Activated T-cell treated with anti-CD3 and anti-CD28 coated beads for 24 hours (primary cell): Measurements from ENCODE around the gene RBM12.
A peak's percentile ranks its signal among the peaks of the same experiment; 100 is the strongest.

Experiments
- DNase-seq: peaks from one replicate; pipeline ENCODE4 v3.0.0-alpha.2; 2020; ENCODE audit warnings: low read depth

RBM12 gene

DNA sequence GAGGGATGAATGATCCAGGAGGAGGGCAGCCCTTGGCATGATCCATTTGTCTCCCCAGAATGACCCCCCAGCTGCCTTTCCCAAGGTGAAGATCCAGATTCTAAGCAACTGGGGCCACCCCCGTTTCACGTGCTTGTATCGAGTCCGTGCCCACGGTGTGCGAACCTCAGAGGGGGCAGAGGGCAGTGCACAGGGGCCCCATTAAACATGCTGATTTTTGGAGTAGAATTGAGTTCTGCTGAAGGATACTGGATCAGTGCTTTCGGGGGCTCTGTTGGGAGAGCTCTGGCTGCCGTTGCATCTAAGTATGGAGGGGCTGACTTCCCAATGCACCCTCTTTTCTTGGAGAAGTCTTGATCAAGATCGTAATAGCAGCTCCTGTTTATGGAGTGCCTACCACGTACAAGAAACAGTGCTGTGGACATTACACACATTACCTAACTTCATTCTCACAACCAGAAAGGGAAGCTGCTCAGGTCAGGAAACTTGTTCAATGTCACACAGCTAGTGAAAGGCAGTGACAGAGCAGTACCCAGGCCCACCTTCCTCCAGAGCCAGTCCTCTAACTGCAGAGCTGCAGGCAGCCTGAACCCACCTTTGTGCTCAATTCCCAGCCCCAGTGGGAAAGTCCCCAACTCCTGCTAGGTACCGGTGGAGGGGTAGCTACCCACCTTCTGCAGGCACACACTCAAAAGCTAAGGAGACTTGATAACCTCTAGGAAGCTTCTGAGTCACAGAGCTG is 43.7 kb downstream of the RBM12 start:
- no peak for DNase-seq

DNA sequence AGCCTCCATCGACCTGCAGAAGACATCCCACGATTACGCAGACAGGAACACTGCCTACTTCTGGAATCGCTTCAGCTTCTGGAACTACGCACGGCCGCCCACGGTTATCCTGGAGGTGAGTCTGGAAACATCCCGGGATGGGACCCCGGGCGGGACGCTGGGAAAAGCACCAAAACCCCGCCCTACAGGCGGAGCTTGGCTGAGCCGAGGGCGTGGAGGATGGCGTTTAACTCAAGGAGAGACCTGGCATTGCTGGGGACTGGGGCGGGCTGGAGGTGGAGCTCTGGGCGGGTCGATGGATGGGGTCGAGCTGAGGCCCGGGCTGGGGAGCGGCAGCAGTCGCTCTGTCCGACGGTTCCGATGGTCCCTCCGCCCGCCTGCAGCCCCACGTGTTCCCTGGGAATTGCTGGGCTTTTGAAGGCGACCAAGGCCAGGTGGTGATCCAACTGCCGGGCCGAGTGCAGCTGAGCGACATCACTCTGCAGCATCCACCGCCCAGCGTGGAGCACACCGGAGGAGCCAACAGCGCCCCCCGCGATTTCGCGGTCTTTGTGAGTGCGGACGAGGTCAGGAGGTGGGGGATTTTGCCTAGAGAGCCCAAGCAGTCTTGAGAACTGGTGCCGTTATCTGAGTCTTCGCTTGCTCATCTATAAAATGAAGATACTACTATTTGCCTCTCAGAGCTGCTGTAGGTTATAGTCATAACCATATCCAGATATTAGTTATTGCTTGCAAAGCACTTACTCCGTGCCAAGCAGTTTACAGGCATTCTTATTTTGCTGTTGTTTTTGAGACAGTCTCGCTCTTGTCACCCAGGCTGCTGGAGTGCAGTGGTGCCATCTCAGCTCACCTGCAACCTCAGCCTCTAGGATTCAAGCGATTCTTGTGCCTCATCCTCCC is 45.3 kb downstream of the RBM12 start:
- DNase-seq = peak; percentile 71

DNA sequence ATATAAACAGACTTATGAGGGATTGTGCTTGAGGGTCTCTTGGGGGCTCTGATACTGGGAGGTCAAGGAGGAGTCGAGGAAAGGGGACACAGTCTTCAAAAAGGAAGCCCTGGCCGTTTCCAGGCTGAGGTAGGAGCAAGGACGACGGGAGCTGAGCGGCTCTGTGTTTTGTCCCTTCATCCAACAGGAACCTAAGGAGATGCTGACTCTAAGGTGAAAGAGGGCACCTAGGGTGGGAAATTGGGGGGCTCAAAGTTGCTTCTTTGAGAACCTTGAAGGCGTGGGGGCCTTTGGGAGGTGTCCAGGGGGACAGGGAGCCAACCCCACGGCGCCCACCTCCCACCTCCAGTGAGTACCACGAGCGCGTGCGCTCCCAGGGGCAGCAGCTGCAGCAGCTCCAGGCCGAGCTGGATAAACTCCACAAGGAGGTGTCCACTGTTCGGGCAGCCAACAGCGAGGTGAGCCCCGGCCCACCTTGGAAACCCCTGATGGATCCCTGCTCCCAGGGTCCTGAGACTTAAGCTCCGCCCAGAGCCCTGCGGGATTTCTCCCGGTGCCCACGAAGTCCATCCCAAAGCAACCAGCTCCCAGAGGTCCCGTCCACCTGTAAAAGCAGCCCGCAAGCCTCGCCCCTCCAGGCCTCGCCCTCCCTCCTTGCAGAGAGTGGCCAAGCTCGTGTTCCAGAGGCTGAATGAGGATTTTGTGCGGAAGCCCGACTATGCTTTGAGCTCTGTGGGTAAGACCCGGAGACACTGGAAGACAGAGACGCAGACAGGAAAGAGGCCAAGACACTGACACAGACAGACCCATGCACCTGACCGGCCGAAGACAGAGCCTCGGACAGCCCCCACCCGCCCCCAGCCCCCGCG is 46.2 kb downstream of the RBM12 start:
- no peak for DNase-seq

DNA sequence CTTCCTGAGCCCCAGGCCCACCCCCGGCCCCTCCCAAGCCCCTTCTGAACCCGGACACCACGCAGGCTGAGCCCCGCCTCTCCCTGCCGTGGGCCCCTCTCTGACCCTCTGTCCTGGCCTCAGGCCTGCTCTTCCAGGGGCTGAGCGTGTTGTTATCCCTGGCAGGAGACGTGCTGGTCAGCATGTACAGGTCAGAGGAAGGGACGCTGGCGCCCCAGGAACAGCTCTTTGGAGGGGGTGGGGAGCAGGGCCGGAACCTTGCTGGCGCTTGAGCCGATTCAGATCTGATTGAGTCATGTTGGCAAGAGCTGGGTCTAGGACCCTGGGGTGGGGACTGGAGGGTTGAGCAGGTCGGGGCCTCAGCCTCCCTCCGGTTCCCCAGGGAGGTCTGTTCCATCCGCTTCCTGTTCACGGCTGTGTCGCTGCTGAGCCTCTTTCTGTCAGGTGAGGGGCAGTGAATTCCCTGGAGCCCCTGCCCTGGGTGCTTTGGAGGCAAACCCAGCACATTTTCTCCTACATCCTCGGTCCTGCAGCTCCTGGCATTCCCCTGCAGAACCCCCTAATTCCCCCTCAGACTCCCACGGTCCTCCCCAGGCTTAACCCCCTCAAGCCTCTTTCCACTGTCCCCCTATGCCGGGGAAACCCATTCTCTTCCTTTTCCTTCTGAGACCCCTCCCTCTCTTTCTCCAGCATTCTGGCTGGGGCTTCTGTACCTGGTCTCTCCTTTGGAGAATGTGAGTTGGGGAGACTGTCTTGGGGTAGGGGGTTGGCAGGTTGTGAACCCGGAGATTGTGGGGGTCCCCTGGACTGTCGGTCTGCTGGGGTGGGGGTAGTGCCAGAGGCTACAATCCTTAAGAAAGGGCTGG is 47.1 kb downstream of the RBM12 start:
- DNase-seq = no peak

DNA sequence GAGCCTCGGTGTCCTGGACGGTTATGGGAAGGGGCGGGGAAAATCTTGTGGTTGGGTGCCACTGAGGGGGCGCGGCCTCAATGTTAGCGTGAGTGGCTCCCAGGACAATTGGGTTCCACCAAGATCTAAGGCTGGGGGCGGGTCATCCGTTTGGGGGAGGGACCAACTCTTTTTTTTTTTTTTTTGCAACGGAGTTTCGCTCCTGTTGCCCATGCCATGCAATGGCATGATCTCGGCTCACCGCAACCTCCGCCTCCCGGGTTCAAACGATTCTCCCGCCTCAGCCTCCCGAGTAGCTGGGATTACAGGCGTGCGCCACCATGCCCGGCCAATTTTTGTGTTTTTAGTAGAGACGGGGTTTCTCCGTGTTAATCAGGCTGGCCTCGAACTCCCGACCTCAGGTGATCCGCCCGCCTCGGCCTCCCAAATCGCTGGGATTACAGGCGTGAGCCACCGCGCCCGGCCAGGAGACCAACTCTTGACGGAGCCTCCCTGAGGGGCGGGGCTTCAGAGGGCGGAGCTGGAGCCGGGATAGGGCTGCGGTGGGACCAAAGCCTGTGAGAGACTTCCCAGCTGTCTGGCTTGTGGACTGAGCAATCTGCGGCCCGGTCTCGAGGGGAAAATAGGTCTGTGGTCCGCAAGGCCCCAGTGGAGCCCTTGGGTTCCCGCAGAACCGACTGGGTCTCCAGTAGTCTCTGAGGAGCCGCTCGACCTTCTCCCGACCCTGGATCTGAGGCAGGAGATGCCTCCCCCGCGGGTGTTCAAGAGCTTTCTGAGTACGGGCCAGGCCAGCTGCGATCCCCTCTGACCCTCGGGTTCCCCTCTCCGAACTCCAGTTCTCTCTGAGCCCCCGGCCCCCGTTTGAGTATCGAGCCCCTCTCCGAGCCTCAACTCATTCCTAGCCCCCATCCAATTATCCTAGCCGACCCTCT is 48.0 kb downstream of the RBM12 start:
- DNase-seq = peak; percentile 43

DNA sequence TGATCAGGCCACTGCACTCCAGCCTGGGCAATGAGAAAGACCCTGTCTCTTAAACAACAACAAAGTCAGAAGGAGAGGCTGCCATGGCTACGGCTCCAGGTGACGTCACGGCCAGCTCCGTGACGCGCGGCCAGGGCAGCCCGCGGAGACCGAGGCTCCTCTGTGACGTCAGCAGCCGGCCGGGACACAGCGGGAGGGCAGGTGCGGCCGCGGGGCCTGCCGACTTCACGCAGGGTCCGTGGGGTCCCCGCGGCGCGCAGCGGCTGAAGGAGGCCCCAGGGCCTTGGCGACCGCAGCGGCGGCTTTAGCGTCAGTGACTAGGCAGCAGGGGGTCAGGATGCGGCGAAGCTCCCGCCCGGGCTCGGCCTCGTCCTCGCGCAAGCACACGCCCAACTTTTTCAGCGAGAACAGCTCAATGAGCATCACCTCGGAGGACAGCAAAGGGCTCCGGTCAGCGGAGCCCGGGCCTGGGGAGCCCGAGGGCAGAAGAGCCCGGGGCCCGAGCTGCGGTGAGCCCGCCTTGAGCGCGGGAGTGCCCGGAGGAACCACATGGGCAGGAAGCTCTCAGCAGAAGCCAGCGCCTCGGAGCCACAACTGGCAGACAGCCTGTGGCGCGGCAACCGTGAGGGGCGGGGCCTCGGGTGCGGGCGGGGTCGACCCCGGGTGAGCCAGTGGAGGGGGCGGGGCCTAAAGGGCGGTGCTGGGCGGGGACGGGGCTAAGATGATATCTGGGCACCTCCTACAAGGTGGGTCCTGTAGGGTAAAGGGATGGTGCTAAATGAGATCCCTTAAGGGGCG is 48.8 kb downstream of the RBM12 start, which contains the start of gene SPAG4:
Gene SPAG4, plus strand, starts transcription at position 163 of the 798 bp plus-strand sequence. Its CDS starts 175 bp downstream, at position 338.
- peak; percentile 100 for DNase-seq

DNA sequence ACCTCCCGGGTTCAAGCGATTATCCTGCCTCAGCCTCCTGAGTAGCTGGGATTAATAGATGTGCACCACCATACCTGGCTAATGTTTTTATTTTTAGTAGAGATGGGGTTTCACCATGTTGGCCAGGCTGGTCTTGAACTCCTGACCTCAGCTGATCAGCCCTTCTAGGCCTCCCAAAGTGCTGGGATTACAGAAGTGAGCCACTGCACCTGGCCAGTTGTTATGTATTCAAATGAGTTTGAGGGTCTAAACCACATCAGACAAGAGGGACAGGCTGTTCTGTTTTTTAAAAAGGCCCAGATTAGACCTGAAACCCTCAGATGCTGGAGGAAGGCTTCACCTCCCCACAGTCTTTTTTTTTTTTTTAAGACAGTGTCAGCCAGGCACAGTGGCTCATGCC is 53.2 kb downstream of the RBM12 start:
- DNase-seq = no peak

DNA sequence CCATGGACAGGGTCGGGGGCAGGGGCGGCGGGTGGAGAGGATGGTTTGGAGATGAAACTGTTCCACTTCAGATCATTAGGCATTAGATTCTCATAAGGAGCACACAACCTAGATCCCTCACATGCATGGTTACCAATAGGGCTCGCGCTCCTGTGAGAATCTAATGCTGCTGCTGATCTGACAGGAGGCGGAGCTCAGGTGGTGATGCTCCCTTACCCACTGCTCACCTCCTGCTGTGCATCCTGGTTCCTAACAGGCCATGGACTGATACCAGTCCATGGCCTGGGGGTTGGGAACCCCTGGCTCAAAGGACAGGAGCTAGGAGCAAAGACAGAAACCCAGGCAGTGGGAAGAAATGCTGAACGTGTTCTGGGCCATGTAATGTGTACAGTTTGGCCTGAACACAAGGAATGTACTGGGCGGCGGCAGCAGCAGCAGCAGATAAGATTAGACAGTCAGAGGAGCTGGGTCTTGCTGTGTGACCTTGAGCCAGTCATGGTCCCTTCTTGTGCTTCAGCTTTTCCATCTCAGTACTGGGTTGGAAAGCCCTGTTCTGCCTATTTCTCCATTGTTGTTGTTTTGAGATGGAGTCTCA is 53.8 kb downstream of the RBM12 start:
- DNase-seq = no peak

DNA sequence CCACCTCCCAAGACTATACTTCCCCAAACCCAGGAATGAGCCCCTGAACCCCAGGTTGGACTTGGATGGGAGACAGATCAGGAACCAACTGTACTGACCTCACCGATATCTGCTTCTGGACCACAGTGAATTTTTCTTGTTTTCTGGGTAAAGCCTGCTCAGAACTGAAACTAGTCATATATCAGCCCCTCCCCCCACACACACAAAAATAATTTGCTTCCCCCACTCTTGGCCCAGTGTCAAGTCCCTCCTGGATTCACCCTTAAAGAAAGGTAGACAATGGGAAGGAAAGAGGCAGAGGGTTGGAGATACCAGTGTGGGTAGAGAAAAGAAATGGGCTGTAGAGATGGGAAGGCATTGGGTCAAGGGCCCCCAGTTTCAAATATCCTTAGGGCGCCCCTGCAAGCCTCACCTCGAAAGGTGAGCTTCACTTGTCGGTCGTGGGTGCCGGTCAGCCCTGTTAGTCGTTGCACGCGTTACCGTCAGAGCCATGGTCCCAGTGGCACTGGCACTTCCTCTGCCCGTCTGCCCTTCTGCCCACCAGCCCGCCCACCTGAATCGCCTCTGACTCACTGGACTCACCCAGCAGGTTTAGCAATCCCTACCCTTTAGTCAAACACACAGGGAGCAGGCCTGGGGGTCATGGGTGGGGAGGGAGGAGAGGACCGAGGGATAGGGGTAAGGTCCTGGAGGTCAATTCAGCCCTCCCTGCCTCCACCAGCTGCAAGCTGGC is 57.5 kb downstream of the RBM12 start:
- no peak for DNase-seq

DNA sequence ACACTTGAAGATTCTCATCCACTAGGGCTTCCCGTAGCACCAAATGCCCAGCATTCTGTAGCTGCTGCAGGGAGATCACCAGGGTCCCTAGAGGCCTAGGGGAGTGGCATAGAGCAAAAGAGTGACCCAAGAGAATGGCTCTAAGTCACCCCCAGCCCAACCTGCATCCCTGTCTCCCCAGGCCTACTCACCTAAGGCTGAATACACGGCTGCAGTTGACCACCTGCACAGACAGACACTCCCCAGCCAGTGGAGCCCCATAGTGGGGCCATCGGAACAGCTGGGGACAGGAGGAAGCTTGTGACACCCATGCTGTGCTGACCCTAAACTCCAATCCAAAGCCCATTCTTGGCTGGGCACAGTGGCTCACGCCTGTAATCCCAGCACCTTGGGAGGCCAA is 58.6 kb downstream of the RBM12 start:
- no peak for DNase-seq

DNA sequence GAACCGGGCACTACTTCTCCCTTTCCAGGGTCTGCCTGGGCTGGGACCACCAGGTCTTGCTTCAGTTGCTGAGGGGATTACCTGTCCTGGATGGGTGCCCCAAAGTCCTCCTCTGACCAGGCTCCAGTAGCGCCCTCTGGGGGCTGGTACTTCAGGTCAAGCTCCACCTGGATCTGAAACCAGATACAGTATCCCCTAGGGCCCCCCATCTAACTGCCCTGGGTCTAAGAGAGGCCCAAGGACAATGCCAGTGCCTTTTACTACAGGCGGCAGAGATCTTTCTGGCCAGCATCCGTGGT is 60.3 kb downstream of the RBM12 start:
- no peak for DNase-seq

DNA sequence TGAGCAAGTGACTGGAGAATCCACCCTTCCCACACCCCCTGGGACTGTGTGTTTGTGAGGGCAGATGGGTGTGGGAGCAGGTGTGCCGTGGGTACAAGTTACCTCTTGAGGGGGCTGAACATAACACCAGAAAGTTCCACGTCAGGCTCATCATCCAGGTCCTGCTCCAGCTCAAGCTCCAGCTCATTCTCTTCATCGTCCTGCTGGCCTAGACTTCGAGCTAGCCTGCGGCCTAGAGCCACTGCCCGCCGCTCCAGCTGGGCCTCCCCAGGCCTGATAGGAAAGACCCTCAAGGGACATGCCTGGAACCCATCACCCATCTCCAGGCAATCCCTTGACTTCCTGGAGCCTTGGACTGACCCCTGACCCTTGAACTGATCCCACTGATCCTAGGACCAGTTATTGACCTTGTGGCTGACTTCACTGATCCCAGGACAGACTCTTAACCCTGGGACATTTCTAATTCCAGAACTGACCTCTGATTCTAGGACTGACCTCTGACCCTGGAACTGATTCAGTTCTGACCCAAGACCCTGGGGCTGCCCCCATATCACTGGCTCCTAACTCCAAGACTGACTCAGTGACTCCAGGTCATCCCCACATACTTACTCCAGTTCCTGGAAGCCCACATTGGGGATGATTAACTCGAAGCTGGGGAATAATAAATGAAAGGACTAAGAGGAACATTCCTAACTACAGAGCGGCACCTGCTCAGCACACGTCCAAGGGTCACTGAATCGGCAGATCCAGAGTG is 60.8 kb downstream of the RBM12 start:
- DNase-seq = no peak

DNA sequence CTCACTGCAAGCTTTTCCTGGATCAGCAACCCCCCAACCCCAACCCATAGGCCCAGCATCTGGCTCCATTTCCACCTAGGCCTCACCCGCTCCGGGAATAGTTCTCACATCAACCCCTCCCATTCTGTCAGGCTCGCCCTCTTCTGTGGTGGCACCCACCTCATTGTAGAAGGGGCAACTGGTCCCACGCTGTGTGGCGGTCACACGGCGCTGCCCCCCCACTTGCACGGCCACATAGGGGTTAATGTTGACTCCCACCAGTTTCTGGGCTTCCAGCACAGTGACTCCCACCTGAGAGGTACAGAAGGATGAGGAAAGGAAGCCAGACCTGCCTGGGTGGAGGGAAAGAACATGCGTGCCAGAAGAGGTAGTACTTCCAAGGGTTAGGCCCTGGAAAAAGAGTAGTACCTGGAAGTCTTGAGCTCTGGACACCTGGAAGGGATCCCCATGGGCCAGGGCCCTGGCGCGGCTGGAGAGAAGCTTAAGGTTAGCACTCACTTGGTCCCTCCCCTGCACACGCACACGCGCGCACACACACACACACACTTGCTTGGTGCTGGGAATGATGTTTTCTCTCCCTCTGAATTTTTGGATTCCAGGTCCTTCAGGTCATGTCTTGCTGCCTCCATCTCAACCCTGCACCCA is 61.7 kb downstream of the RBM12 start:
- no peak for DNase-seq

DNA sequence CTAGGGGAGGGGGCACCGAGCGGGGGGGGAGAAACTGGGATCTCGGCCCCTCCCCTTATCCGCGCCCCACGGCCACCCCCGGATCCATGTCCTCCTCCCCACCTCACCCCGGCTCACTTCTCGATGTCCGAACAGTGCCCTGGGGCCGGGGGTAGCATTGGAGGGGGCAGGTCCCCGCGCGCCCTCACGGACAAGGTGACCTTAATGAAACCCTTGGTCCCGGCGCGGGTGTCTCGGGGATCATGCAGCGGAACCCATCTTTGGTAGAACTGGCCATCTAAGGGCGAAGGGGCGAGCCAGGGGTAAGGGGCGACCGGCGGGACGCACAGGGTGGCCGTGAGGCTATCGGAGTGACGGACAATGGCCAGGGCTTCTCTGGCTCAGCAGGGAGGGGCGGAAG is 62.7 kb downstream of the RBM12 start:
- DNase-seq = no peak

DNA sequence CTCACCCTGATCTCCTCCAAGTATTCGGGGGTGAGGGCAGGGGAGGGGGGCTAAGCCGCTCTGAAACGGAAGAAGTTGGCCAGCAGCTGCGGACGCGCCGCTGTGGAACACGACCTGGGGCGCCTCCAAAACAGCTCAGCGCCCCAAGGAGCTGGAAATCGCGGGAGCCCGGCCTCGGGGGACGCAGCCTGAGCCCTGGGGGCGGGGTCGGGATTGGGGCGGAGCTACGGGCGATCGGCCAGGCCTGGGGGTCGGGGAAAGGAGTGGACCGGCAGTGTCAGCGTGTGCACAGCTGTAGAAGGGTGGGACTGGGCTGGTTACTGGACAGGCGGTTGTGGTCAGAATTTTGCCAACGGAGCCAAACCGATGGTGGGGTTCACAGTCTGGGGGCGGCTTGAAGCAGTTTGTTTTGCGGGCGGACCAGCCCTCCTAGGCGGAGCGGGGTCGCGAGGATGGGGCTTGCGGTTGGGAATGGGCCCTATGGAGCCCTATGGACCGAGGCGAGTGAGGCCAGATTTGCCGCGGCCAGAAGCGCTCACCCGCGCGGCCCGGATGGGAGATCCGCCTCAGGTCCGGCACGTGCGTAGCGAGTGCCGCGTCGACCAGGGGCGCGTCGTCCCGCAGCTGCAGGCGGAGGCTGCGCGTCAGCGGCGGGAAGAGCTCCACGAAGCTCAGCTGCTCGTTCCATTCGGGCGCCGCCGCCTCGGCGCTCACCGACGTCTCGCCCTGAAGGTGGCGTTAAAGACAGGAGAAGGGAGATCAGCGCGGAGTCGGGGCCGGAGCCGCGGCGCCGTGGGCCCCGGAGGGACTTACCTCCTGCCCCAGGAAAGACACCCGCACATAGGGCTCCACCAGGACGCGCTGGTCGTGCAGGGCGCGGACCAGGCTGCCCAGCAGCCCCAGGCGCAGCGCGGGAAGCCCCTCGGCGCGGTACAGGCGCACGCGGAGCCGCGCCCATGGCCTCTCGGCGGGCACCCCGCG is 63.4 kb downstream of the RBM12 start:
- peak; percentile 62 for DNase-seq
